Gastroesophageal sphincter (tissue), 3 donors: ENCODE results near the gene RARS2.

Experiments used
- CTCF ChIP-seq, 4 experiments: fragments of 200-600 bp in 2 of 4; fragments of 450-650 bp in 2 of 4; sonication (generic) in 1 of 4; IDR thresholded peaks; one replicate each; pipeline ENCODE4 v1.5.1; 2017 to 2019; ENCODE audit warnings: antibody characterized with exemption in 4 of 4, mild to moderate bottlenecking in 2 of 4, moderate library complexity in 2 of 4
- EP300 ChIP-seq: sonication (generic); formaldehyde crosslinking; IDR thresholded peaks from one replicate; pipeline ENCODE4 v1.6.1; 2017; ENCODE audit warnings: antibody characterized with exemption, mild to moderate bottlenecking
- POLR2AphosphoS5 ChIP-seq: sonication (generic); formaldehyde crosslinking; IDR thresholded peaks from one replicate; pipeline ENCODE4 v1.6.1; 2017; ENCODE audit warnings: antibody characterized with exemption

- no peak for TF ChIP-seq CTCF (IDR thresholded peaks at IDR 0.05)
- no peak for TF ChIP-seq EP300
- no peak for TF ChIP-seq POLR2AphosphoS5
Measured at GRCh38 chr6:87529221-87529620, 60.6 kb downstream of the RARS2 start.
